Cardiac septum (tissue), 1 donor: ENCODE data around the gene SLC6A14. TPM values are rescaled to one million over a fixed set of nuclear protein-coding genes. Genes with fewer than 3 reads are reported as not detected.

Experiments used
- DNase-seq: peaks from one replicate; pipeline ENCODE4 v3.0.0-alpha.2; 2020; ENCODE audit warnings: low spot score
- intact Hi-C: fragments of 100-400 bp; cut with DNase I; formaldehyde crosslinking; loops from one replicate; pipeline ENCODE4 v1.14.0; 2022
- long read RNA-seq: library from polyadenylated mRNA; unstranded; transcript quantifications from one replicate; pipeline ENCODE4 v2.0.0, GENCODE V29; 2021
- total RNA-seq: library from RNA; stranded (reverse); fragmentation: NEBNext Ultra II Directional; extraction: Animal tissue kit (Norgen Biotek cat#: 25700); gene quantifications from one replicate; pipeline ENCODE4 v1.2.1, GENCODE V29; 2021
- donor health status: DM: no; HTN: no; CAD: no.

SLC6A14 gene
- total RNA-seq: 0.05 TPM
- long read RNA-seq: 0 reads

GRCh38 chrX:116436358-116436816 is at the start of gene SLC6A14:
Gene SLC6A14, plus strand, starts transcription at chrX:116436606. Its CDS starts 104 bp downstream, at chrX:116436710.
- intact Hi-C loops: no loop called here
- no peak for DNase-seq

- no peak for DNase-seq
- intact Hi-C loops: no loop called here
These were observed 40.7 kb upstream of the SLC6A14 start for GRCh38 chrX:116395752-116396151.

GRCh38 chrX:116399681-116400080 is 36.7 kb upstream of the SLC6A14 start:
- intact Hi-C loops: no loop called here

GRCh38 chrX:116409219-116409618 is 27.2 kb upstream of the SLC6A14 start:
- no peak for DNase-seq
- intact Hi-C loops: no loop called here

More at GRCh38 chrX:116399681-116400080, 36.7 kb upstream of the SLC6A14 start:
- no peak for DNase-seq

- intact Hi-C loops: no loop called here
- no peak for DNase-seq
These were observed 23.1 kb upstream of the SLC6A14 start for GRCh38 chrX:116413273-116413672.

- no peak for DNase-seq
- intact Hi-C loops: no loop called here
These were observed 19.2 kb upstream of the SLC6A14 start for GRCh38 chrX:116417214-116417613.

GRCh38 chrX:116417968-116418367 is 18.4 kb upstream of the SLC6A14 start:
- no peak for DNase-seq
- intact Hi-C loops: no loop called here

- DNase-seq: no peak
These were observed 8.4 kb upstream of the SLC6A14 start for GRCh38 chrX:116427978-116428377.

GRCh38 chrX:116435597-116435996 is 809 bp upstream of the SLC6A14 start:
- intact Hi-C loops: no loop called here
- DNase-seq: no peak

More at GRCh38 chrX:116427978-116428377, 8.4 kb upstream of the SLC6A14 start:
- intact Hi-C loops: no loop called here

- intact Hi-C loops: no loop called here
- no peak for DNase-seq
These were observed 12.8 kb downstream of the SLC6A14 start for GRCh38 chrX:116449156-116449555.

- intact Hi-C loops: no loop called here
- DNase-seq: no peak
These were observed 26.4 kb downstream of the SLC6A14 start, which contains the start of gene CT83 for GRCh38 chrX:116462822-116463221. Gene CT83, minus strand, starts transcription at chrX:116462976. Its CDS starts 120 bp downstream, at chrX:116462856.

GRCh38 chrX:116480059-116480458 is 43.7 kb downstream of the SLC6A14 start:
- intact Hi-C loops: no loop called here
- no peak for DNase-seq

- intact Hi-C loops: no loop called here
- DNase-seq: no peak
These were observed 53.7 kb downstream of the SLC6A14 start for GRCh38 chrX:116490104-116490503.

- DNase-seq: no peak
- intact Hi-C loops: no loop called here
These were observed 56.9 kb downstream of the SLC6A14 start for GRCh38 chrX:116493271-116493670.

- intact Hi-C loops: no loop called here
- DNase-seq: no peak
These were observed 63.4 kb downstream of the SLC6A14 start for GRCh38 chrX:116499780-116500179.

Other genes starting within 250 kb of the SLC6A14 start
- not detected for gene CT83, start 26.4 kb downstream of the SLC6A14 start, total RNA-seq